Fibroblast of gingiva (primary cell): ENCODE data around the gene STK33.

Experiments
- DNase-seq: peaks from one replicate; pipeline ENCODE4 v3.0.0-alpha.2; 2011; ENCODE audit warnings: low read depth

The STK33 gene

DNA sequence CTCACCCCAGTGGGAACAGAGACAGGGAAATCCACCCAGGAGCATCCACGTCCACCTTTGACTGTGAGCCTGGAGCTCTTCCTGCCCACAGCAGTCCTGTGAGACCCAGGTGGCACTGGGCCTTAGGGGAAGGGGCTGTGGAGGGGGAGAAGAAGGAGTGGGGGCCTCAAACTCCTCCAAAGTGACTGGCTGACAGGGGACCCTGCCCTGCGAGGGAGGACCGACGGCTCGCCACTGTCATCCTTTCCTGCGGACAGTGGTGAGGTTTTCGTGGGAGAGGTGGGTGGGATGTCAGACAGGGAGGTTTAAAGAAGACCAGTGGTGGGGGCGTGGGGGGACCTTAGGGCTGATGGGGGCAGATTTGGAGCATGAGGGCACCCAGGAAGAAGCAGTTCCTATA is 237.8 kb downstream of the STK33 start:
- no peak for DNase-seq

GRCh38 chr11:8355416-8355742 is 238.6 kb downstream of the STK33 start:
- no peak for DNase-seq

- no peak for DNase-seq
These were observed 239.2 kb downstream of the STK33 start for GRCh38 chr11:8354622-8355415.

DNA sequence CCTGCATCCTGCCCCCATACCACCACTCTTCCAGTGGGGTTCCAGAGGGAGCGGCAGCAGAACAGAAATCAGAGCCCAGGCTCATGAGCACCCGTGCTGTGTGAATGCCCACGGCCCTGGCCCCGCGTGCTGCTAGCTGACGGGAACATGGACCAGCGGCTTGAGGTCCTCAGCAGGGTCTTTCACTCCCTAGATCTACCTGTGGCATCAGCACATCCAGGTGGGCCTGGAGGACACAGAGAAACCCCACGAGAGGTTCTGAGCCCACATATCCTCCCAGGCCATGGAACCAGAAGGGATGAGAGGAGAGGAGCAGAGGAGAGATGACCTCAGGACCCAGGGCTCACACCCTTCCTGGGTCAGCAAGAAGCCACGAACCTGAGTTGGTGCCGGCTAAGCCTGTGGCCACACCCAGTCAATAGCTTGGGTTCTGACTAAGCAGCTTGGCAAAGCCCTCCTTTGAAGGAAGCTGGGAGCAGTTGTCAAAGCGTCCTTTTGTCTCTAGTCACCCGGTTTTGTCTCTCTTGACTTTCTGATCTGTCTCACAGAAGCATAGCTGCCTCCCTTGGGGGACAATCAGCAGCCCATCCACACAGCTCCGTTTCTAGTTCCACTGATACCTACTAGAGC is 241.0 kb downstream of the STK33 start:
- no peak for DNase-seq

DNA sequence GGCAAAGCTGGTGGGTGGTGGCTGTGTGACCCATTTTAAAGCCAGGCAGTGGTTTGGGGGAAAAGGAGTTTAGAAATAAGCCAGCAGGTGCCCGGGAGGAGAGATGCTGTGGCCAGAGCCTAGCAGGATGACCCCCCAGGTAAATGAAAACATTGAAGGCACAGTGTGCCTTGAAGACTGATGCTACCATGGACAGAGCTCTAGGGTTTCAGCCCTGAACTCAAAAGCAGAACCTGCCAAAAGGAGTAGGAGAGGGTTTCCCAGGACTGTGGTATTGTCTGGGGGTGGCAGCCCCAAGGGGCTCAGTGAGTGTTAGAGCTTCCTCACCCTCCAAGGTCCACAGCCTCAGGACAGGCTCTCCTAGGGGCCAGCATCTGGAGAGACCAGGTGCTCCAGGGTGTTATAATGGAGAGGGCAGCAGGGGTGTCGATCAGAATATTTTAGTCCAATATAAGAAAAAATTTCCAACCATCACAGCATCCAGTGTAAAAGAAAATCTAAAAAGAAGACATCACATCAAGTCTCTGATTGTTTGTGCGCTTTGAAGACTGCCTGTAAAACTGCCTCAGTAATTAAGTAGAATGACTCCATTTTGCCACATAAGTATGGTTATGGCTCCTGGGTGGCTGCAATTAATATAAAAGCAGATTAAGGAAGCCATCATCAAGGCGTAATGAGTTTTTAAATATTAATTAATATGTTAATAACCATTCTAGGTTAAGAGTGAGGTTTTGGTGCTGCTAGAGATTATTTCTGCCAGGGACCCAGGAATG is 241.7 kb downstream of the STK33 start:
- DNase-seq = no peak

GRCh38 chr11:8351223-8351622 is 242.8 kb downstream of the STK33 start:
- no peak for DNase-seq

GRCh38 chr11:8347978-8348377 is 246.1 kb downstream of the STK33 start:
- no peak for DNase-seq

DNA sequence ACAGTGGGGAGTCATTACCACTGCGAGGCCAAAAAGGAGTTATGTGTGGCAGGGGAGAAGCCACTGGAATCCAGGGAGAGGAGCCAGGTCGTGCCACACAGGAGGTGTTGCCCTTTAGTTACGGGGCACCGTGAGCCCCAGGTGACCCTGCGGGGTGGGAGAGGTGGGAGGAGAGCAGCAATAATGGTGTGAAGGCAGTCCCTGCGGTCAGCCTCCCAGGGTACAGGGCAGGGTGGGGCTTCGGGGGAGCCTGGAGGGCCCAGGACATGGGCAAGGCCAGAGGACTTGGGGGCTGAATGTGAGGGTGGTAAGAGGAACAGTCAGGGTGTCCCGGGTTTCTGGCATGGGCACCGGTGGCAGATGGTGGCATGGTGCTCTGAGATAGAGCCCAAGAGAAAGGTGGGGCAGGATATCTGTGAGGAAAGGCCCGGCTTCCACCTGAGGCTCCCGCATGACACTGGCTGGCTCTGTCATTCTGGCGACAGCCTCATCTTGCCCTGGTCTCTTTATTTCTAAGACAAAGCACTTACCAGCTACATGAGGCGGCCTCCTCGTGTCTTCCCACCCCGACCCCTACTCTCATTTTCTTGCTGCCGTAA is 247.8 kb downstream of the STK33 start:
- no peak for DNase-seq

GRCh38 chr11:8345179-8345578 is 248.8 kb downstream of the STK33 start:
- no peak for DNase-seq

DNA sequence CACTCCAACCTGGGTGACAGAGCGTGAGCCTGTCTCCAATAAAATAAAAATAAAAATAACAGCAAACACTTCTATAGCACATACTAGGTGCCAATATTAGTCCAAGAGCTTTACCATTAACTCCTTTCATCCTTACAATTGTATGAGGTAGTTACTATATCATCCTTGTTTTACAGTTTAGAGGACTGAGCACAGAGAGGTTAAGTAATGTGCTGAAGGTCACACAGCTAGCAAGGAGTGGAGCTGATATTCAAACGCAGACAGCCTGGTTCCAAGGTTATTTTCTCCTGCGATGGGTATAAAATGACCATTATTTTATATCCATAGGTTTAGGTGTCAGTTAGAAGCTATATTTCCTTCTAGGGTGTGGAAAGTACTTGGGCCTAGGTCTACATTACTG is 249.7 kb downstream of the STK33 start:
- no peak for DNase-seq

DNA sequence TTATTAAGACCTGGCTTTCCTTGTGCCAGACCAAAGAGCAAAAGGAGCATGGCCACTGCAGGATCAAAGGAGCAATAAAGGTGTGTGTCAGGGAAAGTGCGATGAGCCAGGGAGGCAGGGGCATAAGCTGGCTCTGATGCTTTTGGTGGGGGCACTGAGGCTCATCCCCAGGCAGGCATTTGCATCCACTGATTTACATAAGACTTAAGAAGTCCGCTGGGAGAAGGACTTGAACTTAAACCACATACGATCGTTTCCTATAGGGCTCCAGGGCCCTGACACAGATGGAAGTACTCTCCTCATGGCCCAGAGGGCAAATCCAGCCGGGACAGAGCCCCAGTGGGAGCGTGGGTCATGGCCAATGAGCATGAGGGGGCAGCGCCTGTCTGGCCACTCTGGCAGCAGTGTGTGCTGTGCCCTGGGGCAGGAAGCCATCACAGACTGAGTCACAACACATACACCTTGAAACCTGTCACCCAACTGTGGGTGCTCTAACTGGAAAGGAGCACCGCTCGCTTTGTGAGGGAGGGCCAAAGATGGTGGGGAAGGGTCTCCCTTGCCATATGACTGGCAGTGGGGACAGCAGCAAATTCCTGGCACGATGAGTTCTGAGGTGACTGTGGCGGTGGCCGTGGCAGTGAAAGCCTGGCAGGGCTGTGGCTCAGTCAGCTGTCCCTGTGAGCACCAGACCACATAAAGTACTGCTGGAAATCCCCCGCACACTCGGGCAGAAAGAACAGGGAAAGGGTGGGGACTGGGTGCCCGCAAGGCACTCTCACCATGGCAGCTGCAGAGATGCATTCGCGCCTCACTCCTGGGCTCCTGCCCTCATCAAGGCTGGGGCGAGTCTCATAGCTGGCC is 251.0 kb downstream of the STK33 start:
- no peak for DNase-seq

DNA sequence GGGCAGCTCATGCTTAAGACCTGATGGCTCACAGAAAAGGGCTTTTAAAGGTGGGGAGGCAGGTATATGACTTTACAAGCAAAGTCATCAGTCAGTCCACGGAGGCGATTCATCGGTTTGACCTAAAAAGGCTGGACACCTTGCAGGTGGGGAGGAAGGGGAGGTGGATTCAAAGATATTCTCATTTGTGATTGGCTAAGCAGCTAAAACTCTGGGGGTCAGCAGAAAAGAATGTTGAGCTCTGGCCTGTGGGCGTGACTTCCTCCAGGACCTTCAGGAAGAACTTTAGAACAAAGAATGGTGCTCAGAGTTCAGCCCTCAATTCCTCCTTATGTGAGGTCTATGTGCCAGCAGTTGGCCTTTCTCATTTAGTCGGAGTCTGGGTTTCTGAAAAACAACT is 252.0 kb downstream of the STK33 start:
- no peak for DNase-seq
